Esophagus muscularis mucosa (tissue), 4 donors: ENCODE results near the gene KCNQ5.

Experiments used
- CTCF ChIP-seq, 3 experiments: fragments of 200-600 bp in 2 of 3; fragments of 450-650 bp in 1 of 3; sonication (generic) in 2 of 3; IDR thresholded peaks; one replicate each; pipeline ENCODE4 v1.5.1; 2017 to 2019; ENCODE audit warnings: antibody characterized with exemption in 3 of 3, mild to moderate bottlenecking in 2 of 3, moderate library complexity in 1 of 3
- EP300 ChIP-seq: sonication (generic); formaldehyde crosslinking; IDR thresholded peaks from one replicate; pipeline ENCODE4 v1.6.1; 2017; ENCODE audit warnings: antibody characterized with exemption
- POLR2A ChIP-seq: fragments of 450-650 bp; IDR thresholded peaks from one replicate; pipeline ENCODE4 v1.6.1; 2017; ENCODE audit warnings: antibody characterized with exemption, moderate library complexity, mild to moderate bottlenecking, low read depth

GRCh38 chr6:73027691-73028090 is 405.8 kb downstream of the KCNQ5 start:
- TF ChIP-seq CTCF (IDR thresholded peaks at IDR 0.05) (no peak), POLR2A (no peak), EP300 (no peak)
